HepG2 (cell line): Measurements from ENCODE around the gene AKAP12. TPM values are rescaled to one million over a fixed set of nuclear protein-coding genes. Genes with fewer than 3 reads are reported as not detected.

ENCODE experiments used
- ATF7-NPFF ChIP-seq: sonication (generic); formaldehyde crosslinking; IDR thresholded peaks from 2 replicates; pipeline ENCODE4 v1.8.1; 2023; ENCODE audit warnings: mild to moderate bottlenecking, low read depth, missing genetic modification reagents, moderate library complexity
- CEBPB ChIP-seq: IDR thresholded peaks from 2 replicates; pipeline ENCODE4 v1.6.1; 2011; ENCODE audit warnings: low read depth, low read length, improper control_type of control experiment, borderline replicate concordance
- CENPX ChIP-seq: sonication (generic); formaldehyde crosslinking; IDR thresholded peaks from 2 replicates; pipeline ENCODE4 v1.9.0; 2021; ENCODE audit warnings: mild to moderate bottlenecking, missing genetic modification reagents, moderate library complexity
- FOXA3 ChIP-seq: IDR thresholded peaks from 2 replicates; pipeline ENCODE4 v1.6.1; 2016; ENCODE audit warnings: missing genetic modification reagents, missing compliant biosample characterization
- GATAD2A ChIP-seq: IDR thresholded peaks from 2 replicates; pipeline ENCODE4 v1.6.1; 2016
- HNRNPUL1 ChIP-seq: fragments of 200-400 bp; formaldehyde crosslinking; IDR thresholded peaks from 2 replicates; pipeline ENCODE4 v1.6.1; 2017; ENCODE audit warnings: low read depth, mild to moderate bottlenecking, low read length, moderate library complexity
- KAT7 ChIP-seq: IDR thresholded peaks from 2 replicates; pipeline ENCODE4 v1.6.1; 2018; ENCODE audit warnings: borderline replicate concordance, missing compliant biosample characterization
- KLF16 ChIP-seq, 2 experiments: sonication (generic) in 1 of 2; formaldehyde crosslinking in 1 of 2; IDR thresholded peaks; 2 replicates each; pipeline versions ENCODE4 v1.6.1 to v1.8.0; 2016 to 2023; ENCODE audit warnings: missing genetic modification reagents in 2 of 2, missing compliant biosample characterization in 1 of 2
- LCORL ChIP-seq, 2 experiments: fragments of 450-650 bp in 1 of 2; sonication (generic) in 1 of 2; formaldehyde crosslinking in 1 of 2; IDR thresholded peaks; 2 replicates each; pipeline versions ENCODE4 v1.5.0 to v1.6.1; 2017 to 2020; ENCODE audit warnings: antibody characterized with exemption in 1 of 2, missing genetic modification reagents in 1 of 2
- MTA3 ChIP-seq: sonication (generic); formaldehyde crosslinking; IDR thresholded peaks from 2 replicates; pipeline ENCODE4 v1.4.0; 2020; ENCODE audit warnings: missing genetic modification reagents
- NBN ChIP-seq: fragments of 450-650 bp; conservative IDR thresholded peaks from 2 replicates; pipeline ENCODE4 v1.6.1; 2017
- NR2F2 ChIP-seq: IDR thresholded peaks from 2 replicates; pipeline ENCODE4 v1.6.1; 2012; ENCODE audit warnings: low read depth, inconsistent platforms, borderline replicate concordance
- PAF1 ChIP-seq: IDR thresholded peaks from 2 replicates; pipeline ENCODE4 v1.6.1; 2016; ENCODE audit warnings: missing genetic modification reagents, missing compliant biosample characterization
- POLR2A ChIP-seq, 2 experiments: IDR thresholded peaks; 2 replicates each; pipeline ENCODE4 v1.6.1; 2011; ENCODE audit warnings: low read depth in 2 of 2, low read length in 2 of 2, mild to moderate bottlenecking in 1 of 2, moderate library complexity in 1 of 2; ENCODE audit not compliant: insufficient read depth in 1 of 2
- TBX2 ChIP-seq: sonication (generic); formaldehyde crosslinking; IDR thresholded peaks from 2 replicates; pipeline ENCODE4 v1.5.0; 2020; ENCODE audit warnings: missing genetic modification reagents, mild to moderate bottlenecking, borderline replicate concordance
- TSC22D2 ChIP-seq: sonication (generic); formaldehyde crosslinking; IDR thresholded peaks from 2 replicates; pipeline ENCODE4 v1.5.1; 2020; ENCODE audit warnings: missing genetic modification reagents, mild to moderate bottlenecking, borderline replicate concordance
- ZFY ChIP-seq: sonication (generic); formaldehyde crosslinking; IDR thresholded peaks from 2 replicates; pipeline ENCODE4 v1.4.0; 2020; ENCODE audit warnings: missing genetic modification reagents
- ZIK1 ChIP-seq: sonication (generic); formaldehyde crosslinking; IDR thresholded peaks from 2 replicates; pipeline ENCODE4 v1.5.0; 2020; ENCODE audit warnings: mild to moderate bottlenecking, low read depth, missing genetic modification reagents, borderline replicate concordance
- ZNF253 ChIP-seq: sonication (generic); formaldehyde crosslinking; IDR thresholded peaks from 2 replicates; pipeline ENCODE4 v1.8.0; 2022; ENCODE audit warnings: mild to moderate bottlenecking, missing genetic modification reagents, borderline replicate concordance
- ZNF343 ChIP-seq: sonication (generic); formaldehyde crosslinking; IDR thresholded peaks from 2 replicates; pipeline ENCODE4 v1.4.0; 2020; ENCODE audit warnings: mild to moderate bottlenecking, missing genetic modification reagents
- ZNF354B ChIP-seq: sonication (generic); formaldehyde crosslinking; IDR thresholded peaks from 2 replicates; pipeline ENCODE4 v1.8.0; 2022; ENCODE audit warnings: mild to moderate bottlenecking, missing genetic modification reagents
- ZNF468 ChIP-seq: sonication (generic); formaldehyde crosslinking; IDR thresholded peaks from 2 replicates; pipeline ENCODE4 v1.8.0; 2022; ENCODE audit warnings: mild to moderate bottlenecking, moderate library complexity, missing genetic modification reagents
- ZNF616 ChIP-seq: sonication (generic); formaldehyde crosslinking; IDR thresholded peaks from 2 replicates; pipeline ENCODE4 v1.5.0; 2020; ENCODE audit warnings: low read depth, mild to moderate bottlenecking, missing genetic modification reagents
- ZNF678 ChIP-seq: sonication (generic); formaldehyde crosslinking; IDR thresholded peaks from 2 replicates; pipeline ENCODE4 v1.4.0; 2020; ENCODE audit warnings: mild to moderate bottlenecking, missing genetic modification reagents
- ZNF878 ChIP-seq: sonication (generic); formaldehyde crosslinking; IDR thresholded peaks from 2 replicates; pipeline ENCODE4 v1.8.1; 2023; ENCODE audit warnings: mild to moderate bottlenecking, missing genetic modification reagents, moderate library complexity
- ZZZ3 ChIP-seq: sonication (generic); formaldehyde crosslinking; IDR thresholded peaks from 2 replicates; pipeline ENCODE4 v1.4.0; 2020; ENCODE audit warnings: missing genetic modification reagents, mild to moderate bottlenecking, borderline replicate concordance
- polyA plus RNA-seq, 8 experiments: library from polyadenylated mRNA; depleted of rRNA in 3 of 8; stranded (reverse) in 7 of 8; unstranded in 1 of 8; fragments of >200 nt; fragmentation: Illumina TruSeq in 4 of 8; extraction: Trizol in 4 of 8; gene quantifications; 2 replicates each; pipeline versions ENCODE4 v1.2.1 to v1.2.3, GENCODE V29; 2011 to 2016; ENCODE audit warnings: low read depth in 4 of 8, missing spikeins in 1 of 8, mixed read lengths in 1 of 8; ENCODE audit not compliant: insufficient read depth in 1 of 8
- total RNA-seq, 5 experiments: library from RNA; depleted of rRNA; stranded (reverse); fragments of >200 nt; fragmentation: Illumina TruSeq; extraction: Trizol; gene quantifications; 2 replicates each; pipeline ENCODE4 v1.2.3, GENCODE V29; 2016; ENCODE audit warnings: low read depth in 1 of 5
- TF ChIP-seq, protein P1 (sequence below): sonication (generic); formaldehyde crosslinking; IDR thresholded peaks from 2 replicates; pipeline ENCODE4 v1.5.1; 2020; ENCODE audit warnings: missing genetic modification reagents, mild to moderate bottlenecking, borderline replicate concordance
- TF ChIP-seq, protein P2 (sequence below): sonication (generic); formaldehyde crosslinking; IDR thresholded peaks from 2 replicates; pipeline ENCODE4 v1.4.0; 2020; ENCODE audit warnings: missing genetic modification reagents
- TF ChIP-seq, protein P3 (sequence below): sonication (generic); formaldehyde crosslinking; IDR thresholded peaks from 2 replicates; pipeline ENCODE4 v1.5.1; 2020; ENCODE audit warnings: mild to moderate bottlenecking, missing genetic modification reagents, moderate library complexity

AKAP12 gene
- total and polyA plus RNA-seq, 2 of the 13 experiments (the other 11 are each of a cell fraction or from before 2014, with no cell fraction given), result 10.6 to 19.0 TPM

DNA sequence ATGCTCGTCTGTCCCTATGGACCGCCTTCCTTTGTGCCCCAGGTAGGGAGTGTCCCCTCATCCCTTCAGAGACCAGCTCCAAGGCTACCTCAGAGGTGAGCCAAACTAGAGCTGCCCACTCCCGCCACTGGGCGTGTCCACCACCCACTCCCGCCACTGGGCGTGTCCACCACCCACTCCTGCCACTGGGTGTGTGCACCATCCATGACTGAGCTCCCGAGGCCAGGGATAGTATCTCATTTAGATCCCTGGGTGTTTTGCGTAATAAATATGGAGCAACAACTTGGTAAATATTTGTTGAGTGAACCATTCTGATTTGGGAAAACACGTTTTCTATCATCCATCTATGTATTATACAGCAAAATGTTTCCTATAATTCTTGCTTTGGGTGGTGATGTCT is 82.8 kb downstream of the AKAP12 start (continued):
- TF ChIP-seq TBX2 (CRISPR knock-in tag) (no peak), KLF16 (CRISPR knock-in tag; IDR thresholded peaks at IDR 0.05) (0 out of 4 replicates have a peak, but pooled peaks of 1 of the 2 experiments have one; percentile 40), ZNF468 (no peak), CENPX (no peak), NR2F2 (no peak), MTA3 (CRISPR knock-in tag) (no peak), POLR2A (IDR thresholded peaks at IDR 0.05; ENCODE audit: insufficient read depth in 1 of 2, low read depth in 2 of 2, low read length in 2 of 2) (no peak), ZFY (CRISPR knock-in tag) (no peak), ZNF343 (no peak), FOXA3 (CRISPR knock-in tag) (peak; percentile 79), ZNF878 (CRISPR knock-in tag) (no peak), GATAD2A (peak; percentile 72), ATF7-NPFF (CRISPR knock-in tag) (no peak), LCORL (IDR thresholded peaks at IDR 0.05) (no peak), LCORL (CRISPR knock-in tag; IDR thresholded peaks at IDR 0.05) (no peak), CEBPB (peak; percentile 87), PAF1 (CRISPR knock-in tag) (no peak), ZZZ3 (CRISPR knock-in tag) (no peak), ZNF253 (CRISPR knock-in tag) (no peak), KAT7 (CRISPR knock-in tag) (no peak), ZNF678 (CRISPR knock-in tag) (no peak), NBN (no peak), TSC22D2 (CRISPR knock-in tag) (no peak), ZNF616 (CRISPR knock-in tag) (0 out of 2 replicates have a peak, but pooled peaks have one; percentile 3), HNRNPUL1 (no peak), ZNF354B (no peak), ZIK1 (CRISPR knock-in tag) (no peak)
- TF ChIP-seq, protein P1, sequence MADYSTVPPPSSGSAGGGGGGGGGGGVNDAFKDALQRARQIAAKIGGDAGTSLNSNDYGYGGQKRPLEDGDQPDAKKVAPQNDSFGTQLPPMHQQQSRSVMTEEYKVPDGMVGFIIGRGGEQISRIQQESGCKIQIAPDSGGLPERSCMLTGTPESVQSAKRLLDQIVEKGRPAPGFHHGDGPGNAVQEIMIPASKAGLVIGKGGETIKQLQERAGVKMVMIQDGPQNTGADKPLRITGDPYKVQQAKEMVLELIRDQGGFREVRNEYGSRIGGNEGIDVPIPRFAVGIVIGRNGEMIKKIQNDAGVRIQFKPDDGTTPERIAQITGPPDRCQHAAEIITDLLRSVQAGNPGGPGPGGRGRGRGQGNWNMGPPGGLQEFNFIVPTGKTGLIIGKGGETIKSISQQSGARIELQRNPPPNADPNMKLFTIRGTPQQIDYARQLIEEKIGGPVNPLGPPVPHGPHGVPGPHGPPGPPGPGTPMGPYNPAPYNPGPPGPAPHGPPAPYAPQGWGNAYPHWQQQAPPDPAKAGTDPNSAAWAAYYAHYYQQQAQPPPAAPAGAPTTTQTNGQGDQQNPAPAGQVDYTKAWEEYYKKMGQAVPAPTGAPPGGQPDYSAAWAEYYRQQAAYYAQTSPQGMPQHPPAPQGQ (CRISPR knock-in tag), result no peak
- TF ChIP-seq, protein P2, sequence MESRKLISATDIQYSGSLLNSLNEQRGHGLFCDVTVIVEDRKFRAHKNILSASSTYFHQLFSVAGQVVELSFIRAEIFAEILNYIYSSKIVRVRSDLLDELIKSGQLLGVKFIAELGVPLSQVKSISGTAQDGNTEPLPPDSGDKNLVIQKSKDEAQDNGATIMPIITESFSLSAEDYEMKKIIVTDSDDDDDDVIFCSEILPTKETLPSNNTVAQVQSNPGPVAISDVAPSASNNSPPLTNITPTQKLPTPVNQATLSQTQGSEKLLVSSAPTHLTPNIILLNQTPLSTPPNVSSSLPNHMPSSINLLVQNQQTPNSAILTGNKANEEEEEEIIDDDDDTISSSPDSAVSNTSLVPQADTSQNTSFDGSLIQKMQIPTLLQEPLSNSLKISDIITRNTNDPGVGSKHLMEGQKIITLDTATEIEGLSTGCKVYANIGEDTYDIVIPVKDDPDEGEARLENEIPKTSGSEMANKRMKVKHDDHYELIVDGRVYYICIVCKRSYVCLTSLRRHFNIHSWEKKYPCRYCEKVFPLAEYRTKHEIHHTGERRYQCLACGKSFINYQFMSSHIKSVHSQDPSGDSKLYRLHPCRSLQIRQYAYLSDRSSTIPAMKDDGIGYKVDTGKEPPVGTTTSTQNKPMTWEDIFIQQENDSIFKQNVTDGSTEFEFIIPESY (CRISPR knock-in tag), result peak; percentile 98
- TF ChIP-seq, protein P3, sequence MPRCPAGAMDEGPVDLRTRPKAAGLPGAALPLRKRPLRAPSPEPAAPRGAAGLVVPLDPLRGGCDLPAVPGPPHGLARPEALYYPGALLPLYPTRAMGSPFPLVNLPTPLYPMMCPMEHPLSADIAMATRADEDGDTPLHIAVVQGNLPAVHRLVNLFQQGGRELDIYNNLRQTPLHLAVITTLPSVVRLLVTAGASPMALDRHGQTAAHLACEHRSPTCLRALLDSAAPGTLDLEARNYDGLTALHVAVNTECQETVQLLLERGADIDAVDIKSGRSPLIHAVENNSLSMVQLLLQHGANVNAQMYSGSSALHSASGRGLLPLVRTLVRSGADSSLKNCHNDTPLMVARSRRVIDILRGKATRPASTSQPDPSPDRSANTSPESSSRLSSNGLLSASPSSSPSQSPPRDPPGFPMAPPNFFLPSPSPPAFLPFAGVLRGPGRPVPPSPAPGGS (CRISPR knock-in tag), result no peak
